ENCODE data around the gene DBN1.

The DBN1 gene

GRCh38 chr5:177509991-177510566 lies 36.6 kb upstream of the DBN1 start:
- no peak overlapping the region for H3K4me3 ChIP-seq (replicated peaks; ENCODE audit: low read depth, low read length)
- no peak for TF ChIP-seq CTCF (IDR thresholded peaks at IDR 0.05; ENCODE audit: low read depth, low read length, missing control alignments)
- DNase-seq (ENCODE audit: extremely low read depth, low read depth), result no peak

- H3K4me3 ChIP-seq (replicated peaks; ENCODE audit: low read depth, low read length), result no peak within 1 kb of the TSS
- DNase-seq (ENCODE audit: extremely low read depth, low read depth), result no peak
- no peak for TF ChIP-seq CTCF (IDR thresholded peaks at IDR 0.05; ENCODE audit: low read depth, low read length, missing control alignments)
These were observed 36.0 kb upstream of the DBN1 start, which contains the start of gene DOK3 for GRCh38 chr5:177509381-177509951. TSS of gene DOK3 (minus strand) at chr5:177509826. CDS start at chr5:177509540, 286 bp downstream.

- H3K4me3 ChIP-seq (replicated peaks; ENCODE audit: low read depth, low read length), result no peak overlapping the region
- DNase-seq (ENCODE audit: extremely low read depth, low read depth), result no peak
- no peak for TF ChIP-seq CTCF (IDR thresholded peaks at IDR 0.05; ENCODE audit: low read depth, low read length, missing control alignments)
These were observed 35.4 kb upstream of the DBN1 start for GRCh38 chr5:177508837-177509236.

- DNase-seq (ENCODE audit: extremely low read depth, low read depth), result no peak
- no peak for TF ChIP-seq CTCF (IDR thresholded peaks at IDR 0.05; ENCODE audit: low read depth, low read length, missing control alignments)
- no peak overlapping the region for H3K4me3 ChIP-seq (replicated peaks; ENCODE audit: low read depth, low read length)
These were observed 34.8 kb upstream of the DBN1 start for GRCh38 chr5:177508221-177508611.

- no peak for DNase-seq (ENCODE audit: extremely low read depth, low read depth)
- no peak for TF ChIP-seq CTCF (IDR thresholded peaks at IDR 0.05; ENCODE audit: low read depth, low read length, missing control alignments)
- H3K4me3 ChIP-seq (replicated peaks; ENCODE audit: low read depth, low read length), result no peak overlapping the region
These were observed 34.3 kb upstream of the DBN1 start for GRCh38 chr5:177507596-177508220.

GRCh38 chr5:177507165-177507564 lies 33.7 kb upstream of the DBN1 start:
- no peak overlapping the region for H3K4me3 ChIP-seq (replicated peaks; ENCODE audit: low read depth, low read length)
- DNase-seq (ENCODE audit: extremely low read depth, low read depth), result no peak
- TF ChIP-seq CTCF (IDR thresholded peaks at IDR 0.05; ENCODE audit: low read depth, low read length, missing control alignments), result peak; percentile 8
